Chondrocyte (in vitro differentiated cells): ENCODE results near the gene LRRC51. TPM values are rescaled to one million over a fixed set of nuclear protein-coding genes. Genes with fewer than 3 reads are reported as not detected.

Experiments
- DNase-seq: peaks from one replicate; pipeline ENCODE4 v3.0.0; 2021; ENCODE audit warnings: mixed read lengths, low spot score
- H3K27ac Mint-ChIP-seq: one replicate; pipeline ENCODE4 v1.8.0; 2021; ENCODE audit warnings: mild to moderate bottlenecking, moderate library complexity, mixed read lengths; ENCODE audit not compliant: unreplicated experiment
- H3K27me3 Mint-ChIP-seq: 2 replicates; pipeline ENCODE4 v1.8.0; 2021; ENCODE audit warnings: low read depth, mixed read lengths
- H3K36me3 Mint-ChIP-seq: 2 replicates; pipeline ENCODE4 v1.8.0; 2021; ENCODE audit warnings: low read depth, mixed read lengths
- H3K4me1 Mint-ChIP-seq: 2 replicates; pipeline ENCODE4 v1.8.0; 2021; ENCODE audit warnings: low read depth, mild to moderate bottlenecking, mixed read lengths
- H3K4me3 Mint-ChIP-seq: one replicate; pipeline ENCODE4 v1.8.0; 2021; ENCODE audit warnings: mild to moderate bottlenecking, moderate library complexity, mixed read lengths; ENCODE audit not compliant: unreplicated experiment
- H3K9me3 Mint-ChIP-seq: 2 replicates; pipeline ENCODE4 v1.8.0; 2021; ENCODE audit warnings: low read depth, mixed read lengths
- long read RNA-seq: library from polyadenylated mRNA; stranded (forward); transcript quantifications from one replicate; pipeline ENCODE4 v2.0.0, GENCODE V29; 2021
- total RNA-seq: library from RNA; stranded (reverse); gene quantifications from 3 replicates; pipeline ENCODE4 v1.2.1, GENCODE V29; 2021
- TF ChIP-seq, protein P1 (sequence below): fragments of 200-600 bp; sonication (generic); IDR thresholded peaks from 2 replicates; pipeline ENCODE4 v1.5.0; 2021; ENCODE audit warnings: antibody characterized with exemption, mild to moderate bottlenecking, moderate library complexity

The LRRC51 gene
- 5.0 to 11.0 TPM (median 6.0 TPM) in 3 replicates for total RNA-seq
- long read RNA-seq, partial matches to known transcripts, result 1 of 6 reads
- long read RNA-seq, other reads (novel, unspliced or antisense), result 2 of 6 reads

DNA sequence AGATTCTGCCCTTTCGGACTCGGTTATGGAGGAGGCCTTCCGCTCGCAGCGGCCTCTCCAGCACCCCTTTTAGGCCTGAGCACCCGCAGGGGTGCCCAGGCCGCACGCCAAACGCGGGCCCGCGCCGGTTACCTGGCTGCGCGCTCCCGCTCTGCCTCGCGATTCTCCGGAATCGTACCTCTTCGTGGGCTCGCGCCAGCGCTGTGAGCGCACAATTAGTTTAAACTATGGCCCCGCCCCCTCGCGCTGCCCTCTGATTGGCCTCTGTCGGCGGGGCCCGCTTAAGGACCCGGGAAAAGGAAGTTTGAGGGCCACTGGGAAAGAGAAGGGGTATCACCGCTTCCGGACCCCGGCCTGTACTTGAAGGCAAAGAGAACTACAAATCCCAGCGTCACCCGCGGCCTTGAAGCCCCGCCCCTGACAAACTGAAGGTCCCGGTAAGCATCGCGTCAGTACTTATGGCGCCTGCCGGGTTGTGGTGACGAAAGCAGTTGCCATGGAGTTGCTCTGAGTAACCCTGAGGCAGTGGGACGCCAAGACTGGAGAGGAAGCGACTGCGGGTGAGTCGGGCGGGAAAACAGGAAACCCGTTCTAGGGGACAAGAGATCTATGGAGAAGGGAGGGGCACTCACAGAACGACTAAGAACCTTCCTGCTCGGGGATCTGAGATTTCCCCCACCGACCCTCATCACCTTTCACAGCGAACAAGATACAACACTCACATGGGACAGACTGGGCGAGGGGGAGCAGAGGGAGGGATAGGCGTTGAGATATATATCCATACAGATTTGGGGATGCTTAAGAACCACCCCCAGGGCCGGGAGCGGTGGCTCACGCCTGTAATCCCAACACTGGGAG is at the start of gene LRRC51, which contains the start of gene NUMA1:
TSS of gene LRRC51 (plus strand) at position 525 of the 858 bp plus-strand sequence. CDS start 8,234 bp downstream, outside the sequence.
TSS of gene NUMA1 (minus strand) at position 217 of the 858 bp plus-strand sequence. CDS start 44,599 bp downstream, outside the sequence.
- H3K27me3 Mint-ChIP-seq, result no peaks in the 10 kb centered on the region
- H3K9me3 Mint-ChIP-seq, result no peaks in the 10 kb centered on the region
- H3K4me3 Mint-ChIP-seq, result peak within 1 kb of the TSS; percentile 89
- peaks cover 29% of the 10 kb centered on the region for H3K4me1 Mint-ChIP-seq
- H3K27ac Mint-ChIP-seq, result peak within 1 kb of the TSS; percentile 93
- no peaks in the 10 kb centered on the region for H3K36me3 Mint-ChIP-seq
- DNase-seq, result peak; percentile 100
- TF ChIP-seq, protein P1, sequence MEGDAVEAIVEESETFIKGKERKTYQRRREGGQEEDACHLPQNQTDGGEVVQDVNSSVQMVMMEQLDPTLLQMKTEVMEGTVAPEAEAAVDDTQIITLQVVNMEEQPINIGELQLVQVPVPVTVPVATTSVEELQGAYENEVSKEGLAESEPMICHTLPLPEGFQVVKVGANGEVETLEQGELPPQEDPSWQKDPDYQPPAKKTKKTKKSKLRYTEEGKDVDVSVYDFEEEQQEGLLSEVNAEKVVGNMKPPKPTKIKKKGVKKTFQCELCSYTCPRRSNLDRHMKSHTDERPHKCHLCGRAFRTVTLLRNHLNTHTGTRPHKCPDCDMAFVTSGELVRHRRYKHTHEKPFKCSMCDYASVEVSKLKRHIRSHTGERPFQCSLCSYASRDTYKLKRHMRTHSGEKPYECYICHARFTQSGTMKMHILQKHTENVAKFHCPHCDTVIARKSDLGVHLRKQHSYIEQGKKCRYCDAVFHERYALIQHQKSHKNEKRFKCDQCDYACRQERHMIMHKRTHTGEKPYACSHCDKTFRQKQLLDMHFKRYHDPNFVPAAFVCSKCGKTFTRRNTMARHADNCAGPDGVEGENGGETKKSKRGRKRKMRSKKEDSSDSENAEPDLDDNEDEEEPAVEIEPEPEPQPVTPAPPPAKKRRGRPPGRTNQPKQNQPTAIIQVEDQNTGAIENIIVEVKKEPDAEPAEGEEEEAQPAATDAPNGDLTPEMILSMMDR, result no peak

- H3K4me3 Mint-ChIP-seq, result no peak overlapping the region
- peaks cover 16% of the 10 kb centered on the region for H3K4me1 Mint-ChIP-seq
- no peaks in the 10 kb centered on the region for H3K27me3 Mint-ChIP-seq
- no peak for DNase-seq
- H3K27ac Mint-ChIP-seq, result no peak overlapping the region
- H3K36me3 Mint-ChIP-seq, result peaks cover 11% of the 10 kb centered on the region
- TF ChIP-seq, protein P1, result no peak
- H3K9me3 Mint-ChIP-seq, result no peaks in the 10 kb centered on the region
Observed at GRCh38 chr11:72036687-72037086, 44.0 kb upstream of the LRRC51 start.

- H3K27ac Mint-ChIP-seq, result no peak overlapping the region
- no peaks in the 10 kb centered on the region for H3K9me3 Mint-ChIP-seq
- H3K27me3 Mint-ChIP-seq, result no peaks in the 10 kb centered on the region
- TF ChIP-seq, protein P1, result no peak
- peaks cover 11% of the 10 kb centered on the region for H3K36me3 Mint-ChIP-seq
- H3K4me3 Mint-ChIP-seq, result no peak overlapping the region
- DNase-seq, result no peak
- H3K4me1 Mint-ChIP-seq, result peaks cover 26% of the 10 kb centered on the region
Observed at GRCh38 chr11:72037554-72038311, 42.9 kb upstream of the LRRC51 start.

DNA sequence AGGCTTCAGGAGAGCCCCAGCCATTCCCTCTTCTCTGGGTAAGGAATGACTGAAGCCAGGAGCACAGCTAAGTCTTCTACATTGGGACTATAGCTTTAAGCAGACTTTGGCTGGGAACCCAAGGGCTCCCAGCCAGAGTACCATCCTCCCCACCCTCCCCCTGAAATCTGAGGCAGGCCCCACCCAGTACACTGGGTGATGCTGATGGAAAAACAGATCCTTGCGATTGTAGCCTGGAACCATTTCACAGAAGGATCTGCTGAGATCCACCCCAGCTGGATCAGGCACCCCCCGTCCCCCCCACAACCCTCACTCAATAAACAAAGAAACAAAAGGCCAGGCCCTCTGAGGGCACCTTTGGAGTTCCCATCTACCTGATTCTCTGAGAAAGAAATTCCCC is 42.2 kb upstream of the LRRC51 start:
- no peak for DNase-seq
- Mint-ChIP-seq H3K4me3 (no peak overlapping the region), H3K9me3 (no peaks in the 10 kb centered on the region), H3K4me1 (peaks cover 30% of the 10 kb centered on the region), H3K36me3 (peaks cover 9% of the 10 kb centered on the region), H3K27ac (no peak overlapping the region), H3K27me3 (no peaks in the 10 kb centered on the region)
- TF ChIP-seq, protein P1, result no peak
